ENCODE data around the gene EXOC3L4.

DNA sequence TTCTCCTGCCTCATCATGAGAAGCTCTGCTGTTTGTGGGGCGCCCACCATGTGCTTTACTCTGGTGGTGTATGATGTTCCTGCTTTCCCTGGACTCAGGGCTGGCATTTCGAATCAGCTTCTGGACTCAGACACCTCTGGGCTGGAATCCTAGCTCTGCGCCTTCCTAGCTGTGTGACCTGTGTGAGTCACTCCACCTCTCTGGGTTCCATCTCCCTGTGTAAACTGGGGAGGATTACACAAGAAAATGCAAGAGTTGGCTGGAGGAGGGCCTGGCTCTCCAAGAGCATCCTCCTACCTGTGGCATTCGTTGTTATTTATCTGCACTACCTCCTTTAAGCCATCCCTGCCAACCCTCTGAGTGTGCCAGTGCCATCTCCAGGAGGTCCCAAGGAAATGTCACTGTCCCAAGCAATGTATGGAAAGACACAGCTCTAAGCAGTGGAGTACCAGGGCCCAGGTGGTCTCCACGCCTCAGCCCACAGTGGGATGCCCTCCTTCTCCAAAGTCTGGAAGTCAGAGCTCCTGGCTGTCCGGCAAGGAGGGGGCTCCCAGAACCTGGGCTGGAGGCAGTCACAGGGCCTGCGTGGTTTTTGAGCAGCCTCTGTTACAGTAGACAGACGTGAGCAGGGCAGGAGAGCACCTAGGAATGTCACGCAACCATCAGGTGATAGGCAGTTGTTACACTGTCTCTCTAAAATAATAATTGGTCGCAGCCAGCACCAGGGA lies 21.5 kb downstream of the EXOC3L4 start:
- TF ChIP-seq, protein P1, sequence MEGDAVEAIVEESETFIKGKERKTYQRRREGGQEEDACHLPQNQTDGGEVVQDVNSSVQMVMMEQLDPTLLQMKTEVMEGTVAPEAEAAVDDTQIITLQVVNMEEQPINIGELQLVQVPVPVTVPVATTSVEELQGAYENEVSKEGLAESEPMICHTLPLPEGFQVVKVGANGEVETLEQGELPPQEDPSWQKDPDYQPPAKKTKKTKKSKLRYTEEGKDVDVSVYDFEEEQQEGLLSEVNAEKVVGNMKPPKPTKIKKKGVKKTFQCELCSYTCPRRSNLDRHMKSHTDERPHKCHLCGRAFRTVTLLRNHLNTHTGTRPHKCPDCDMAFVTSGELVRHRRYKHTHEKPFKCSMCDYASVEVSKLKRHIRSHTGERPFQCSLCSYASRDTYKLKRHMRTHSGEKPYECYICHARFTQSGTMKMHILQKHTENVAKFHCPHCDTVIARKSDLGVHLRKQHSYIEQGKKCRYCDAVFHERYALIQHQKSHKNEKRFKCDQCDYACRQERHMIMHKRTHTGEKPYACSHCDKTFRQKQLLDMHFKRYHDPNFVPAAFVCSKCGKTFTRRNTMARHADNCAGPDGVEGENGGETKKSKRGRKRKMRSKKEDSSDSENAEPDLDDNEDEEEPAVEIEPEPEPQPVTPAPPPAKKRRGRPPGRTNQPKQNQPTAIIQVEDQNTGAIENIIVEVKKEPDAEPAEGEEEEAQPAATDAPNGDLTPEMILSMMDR (IDR thresholded peaks at IDR 0.05) = no peak
- no peak for TF ChIP-seq POLR2A (IDR thresholded peaks at IDR 0.05)
